Middle frontal gyrus (tissue), 1 donor: Measurements from ENCODE around the gene RNU1-3.
"Not testable (repeated sequence)": the region's sequence is repeated elsewhere in the genome, so short reads cannot be mapped to it uniquely, and the experiment has no call there.

Experiments used
- DNase-seq: peaks from one replicate; pipeline ENCODE4 v3.0.0-alpha.2; 2015; ENCODE audit warnings: low spot score; ENCODE audit errors: extremely low spot score

RNU1-3 gene

DNA sequence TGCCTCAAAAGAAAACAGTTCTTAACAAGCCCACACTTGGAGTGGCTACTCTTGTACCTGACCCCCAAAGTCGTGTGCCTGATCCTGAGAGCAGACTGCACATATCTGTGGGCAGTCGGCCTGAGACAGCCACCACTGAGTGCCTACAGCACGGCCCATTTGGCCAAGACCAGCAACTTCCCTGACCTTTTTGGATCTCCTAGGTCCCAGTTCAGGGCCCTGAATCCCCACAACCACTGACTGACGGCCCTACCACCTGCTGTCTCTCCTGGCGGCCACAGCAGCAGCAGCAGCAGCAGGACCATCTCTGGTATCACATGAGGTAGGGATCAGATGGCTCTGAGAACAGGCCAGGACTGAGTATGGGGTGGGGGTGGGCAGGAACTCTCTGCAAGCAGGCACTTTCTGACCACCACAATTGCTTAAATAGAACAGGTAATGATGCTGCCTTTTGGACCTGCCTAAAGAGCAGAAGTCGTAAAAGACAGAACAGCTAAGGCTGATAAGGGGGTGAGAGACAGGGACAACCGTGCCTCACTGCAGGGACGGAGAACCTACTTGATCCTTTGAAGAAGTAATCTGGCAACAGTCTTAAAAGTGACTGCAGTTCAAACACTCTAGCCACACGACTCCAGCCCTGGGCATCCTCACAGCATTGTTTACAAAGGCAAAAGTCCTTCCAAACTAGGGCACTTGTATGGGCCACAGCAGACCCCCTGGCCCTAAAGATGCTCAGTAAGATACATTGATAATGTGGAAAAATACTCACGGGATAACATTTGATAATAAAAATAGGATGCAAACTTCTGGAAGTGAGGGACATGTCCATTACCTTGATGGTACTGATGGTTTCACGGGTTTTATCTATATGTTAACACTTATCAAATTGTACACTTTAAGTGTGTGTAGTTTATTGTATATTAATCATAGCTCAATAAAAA, 27.4 kb downstream of the RNU1-3 start:
- not testable (repeated sequence) for DNase-seq

- DNase-seq, result not testable (repeated sequence)
Observed at GRCh38 chr1:16637941-16638778, 28.6 kb downstream of the RNU1-3 start.

DNA sequence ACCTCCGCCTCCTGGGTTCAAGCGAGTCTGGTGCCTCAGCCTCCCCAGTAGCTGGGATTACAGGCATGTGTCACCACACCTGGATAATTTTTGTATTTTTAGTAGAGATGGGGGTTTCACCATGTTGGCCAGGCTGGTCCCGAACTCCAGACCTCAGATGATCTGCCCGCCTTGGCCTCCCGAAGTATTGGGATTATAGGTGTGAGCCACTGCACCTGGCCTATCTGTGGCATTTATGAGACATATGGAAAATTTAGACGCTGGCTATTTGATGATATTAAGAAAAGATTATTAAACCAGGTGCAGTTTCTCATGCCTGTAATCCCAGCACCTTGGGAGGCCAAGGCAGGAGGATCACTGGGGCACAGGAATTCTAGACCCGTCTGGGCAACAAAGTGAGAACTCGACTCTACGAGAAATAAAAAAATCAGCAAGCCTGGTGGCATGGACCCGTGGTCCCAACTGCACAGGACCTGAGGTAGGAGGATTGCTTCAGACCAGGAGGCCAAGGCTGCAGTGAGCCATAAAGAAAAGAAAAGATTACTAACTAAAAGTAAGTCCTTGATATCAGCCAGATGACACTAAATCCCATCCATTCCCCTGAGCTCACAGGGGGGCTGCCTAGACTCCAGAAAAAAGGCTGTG, 30.1 kb downstream of the RNU1-3 start:
- not testable (repeated sequence) for DNase-seq

DNA sequence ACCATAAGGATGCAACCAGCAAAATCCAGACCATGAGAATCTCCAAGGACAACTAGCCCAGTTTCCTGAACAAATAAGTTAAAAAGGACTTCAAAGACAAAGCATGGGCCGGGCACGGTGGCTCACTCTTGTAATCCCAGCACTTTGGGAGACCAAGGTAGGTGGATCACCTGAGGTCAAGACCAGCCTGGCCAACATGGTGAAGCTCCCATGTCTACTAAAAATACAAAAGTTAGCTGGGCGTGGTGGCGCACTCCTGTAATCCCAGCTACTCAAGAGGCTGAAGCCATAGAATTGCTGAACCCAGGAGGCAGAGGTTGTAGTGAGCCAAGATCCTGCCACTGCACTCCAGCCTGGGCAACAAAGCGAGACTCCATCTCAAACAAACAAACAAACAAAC, 30.8 kb downstream of the RNU1-3 start:
- not testable (repeated sequence) for DNase-seq

- not testable (repeated sequence) for DNase-seq
Observed at GRCh38 chr1:16633540-16634282, 33.0 kb downstream of the RNU1-3 start.

DNA sequence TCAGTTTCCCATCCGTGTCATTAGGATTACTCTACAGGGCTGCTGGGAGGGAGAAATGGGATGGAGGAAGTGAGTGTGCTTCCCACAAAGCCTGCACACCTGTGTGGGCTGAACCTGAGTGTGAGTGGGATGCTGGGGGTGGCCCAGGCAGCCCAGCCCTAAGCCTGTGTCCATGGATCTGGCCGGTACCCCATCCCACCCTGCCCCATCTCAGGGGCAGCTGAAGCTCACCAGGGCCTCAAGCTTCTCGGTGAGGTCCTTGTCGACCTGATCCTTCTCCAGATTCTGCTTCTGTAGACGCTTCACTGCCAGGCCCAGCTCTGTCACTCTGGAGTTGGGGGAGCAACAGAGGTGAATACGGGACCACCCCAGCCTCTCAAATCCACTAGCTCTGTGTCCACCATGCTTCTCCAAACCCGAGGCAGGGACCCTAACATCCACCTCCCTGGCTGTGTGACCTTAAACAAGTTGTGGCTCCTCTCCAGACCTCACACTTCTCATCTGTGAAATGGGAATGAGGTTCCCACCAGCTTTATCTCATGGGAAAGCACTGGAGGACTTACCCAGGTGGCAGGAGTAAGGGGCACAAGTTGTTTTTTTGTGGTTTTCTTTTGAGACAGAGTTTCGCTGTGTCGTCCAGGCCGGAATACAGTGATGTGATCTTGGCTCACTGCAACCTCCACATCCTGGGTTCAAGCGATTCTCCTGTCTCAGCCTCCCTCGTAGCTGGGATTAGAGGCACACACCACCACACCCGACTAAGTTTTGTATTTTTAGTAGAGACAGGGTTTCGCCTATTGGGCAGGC, 34.5 kb downstream of the RNU1-3 start:
- DNase-seq, result not testable (repeated sequence)

GRCh38 chr1:16631248-16632043, 35.3 kb downstream of the RNU1-3 start:
- DNase-seq, result no peak

GRCh38 chr1:16630661-16631247, 36.0 kb downstream of the RNU1-3 start:
- DNase-seq, result no peak

GRCh38 chr1:16629916-16630530, 36.7 kb downstream of the RNU1-3 start:
- DNase-seq, result not testable (repeated sequence)

- DNase-seq, result no peak
Observed at GRCh38 chr1:16628361-16629111, 38.2 kb downstream of the RNU1-3 start.

GRCh38 chr1:16626409-16626983, 40.3 kb downstream of the RNU1-3 start:
- not testable (repeated sequence) for DNase-seq

GRCh38 chr1:16625497-16626408, 41.0 kb downstream of the RNU1-3 start:
- no peak for DNase-seq

DNA sequence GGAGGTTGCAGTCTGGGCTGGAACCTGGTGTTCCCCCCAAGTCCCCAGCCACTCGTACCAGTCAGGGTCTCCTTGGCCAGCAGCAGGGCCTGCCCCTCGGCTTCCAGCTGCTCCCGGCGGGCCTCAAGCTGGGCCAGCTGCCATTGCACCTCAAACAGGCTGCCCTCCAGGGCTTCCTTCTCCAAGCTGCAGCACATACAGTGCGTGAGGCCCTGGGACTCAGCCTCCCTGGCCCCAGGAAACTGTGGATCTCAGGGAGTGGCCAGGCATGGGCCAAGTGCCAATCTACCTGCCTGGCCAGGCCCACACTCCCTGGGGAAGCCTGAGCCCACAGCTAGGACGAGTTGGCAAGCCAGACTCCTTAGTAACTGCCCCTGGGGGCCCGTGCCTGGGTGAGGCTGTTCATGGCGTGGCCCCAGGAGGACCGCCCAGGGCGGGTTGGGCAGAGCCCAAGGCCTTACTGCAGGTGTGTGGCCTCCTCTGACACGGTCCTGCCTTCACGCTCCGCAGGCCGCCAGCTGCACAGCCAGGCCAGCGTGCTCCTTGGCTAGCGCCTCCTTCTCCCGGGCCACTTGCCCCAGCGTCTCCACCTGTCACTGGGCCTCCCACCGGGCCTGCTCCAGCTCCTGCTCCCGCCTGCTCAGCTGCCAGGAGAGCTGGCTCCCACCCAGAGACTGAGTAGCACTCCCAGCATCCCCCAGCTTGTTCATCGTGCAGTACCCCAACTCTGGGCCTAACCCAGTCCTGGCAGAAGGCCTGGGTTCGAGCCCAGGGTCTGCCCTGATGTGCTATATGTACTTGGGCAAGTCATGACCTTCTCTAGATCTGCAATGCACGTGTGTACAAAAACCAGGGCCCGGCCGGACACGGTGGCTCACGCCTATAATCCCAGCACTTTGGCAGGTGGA, 42.7 kb downstream of the RNU1-3 start:
- DNase-seq, result not testable (repeated sequence)

GRCh38 chr1:16623337-16623736, 43.4 kb downstream of the RNU1-3 start:
- not testable (repeated sequence) for DNase-seq

GRCh38 chr1:16621681-16622315, 45.0 kb downstream of the RNU1-3 start:
- DNase-seq, result not testable (repeated sequence)
